Effector memory CD8-positive, alpha-beta T cell (primary cell): ENCODE data around the gene SPAG9.
A peak's percentile ranks its signal among the peaks of the same experiment; 100 is the strongest.
"Not testable (repeated sequence)": the region's sequence is repeated elsewhere in the genome, so short reads cannot be mapped to it uniquely, and the experiment has no call there.

Source experiments
- ATAC-seq: fragments of 150-1000 bp; cut with Tn5 transposase; replicated peaks from 2 replicates; pipeline ENCODE4 v1.10.0; 2021; ENCODE audit warnings: mild to moderate bottlenecking, moderate library complexity
- DNase-seq, 3 experiments: peaks; one replicate each; pipeline ENCODE4 v3.0.0; 2021
- H3K27ac Mint-ChIP-seq, 2 donors: one replicate each; pipeline ENCODE4 v1.8.0; 2022; ENCODE audit warnings: mild to moderate bottlenecking in 2 of 2, mixed read lengths in 2 of 2, moderate library complexity in 2 of 2
- H3K27me3 Mint-ChIP-seq, 2 donors: one replicate each; pipeline ENCODE4 v1.8.0; 2022; ENCODE audit warnings: mixed read lengths in 2 of 2
- H3K36me3 Mint-ChIP-seq: one replicate; pipeline ENCODE4 v1.8.0; 2022; ENCODE audit warnings: mild to moderate bottlenecking, moderate library complexity, mixed read lengths; ENCODE audit not compliant: insufficient read depth
- H3K4me1 Mint-ChIP-seq, 2 donors: one replicate each; pipeline ENCODE4 v1.8.0; 2022; ENCODE audit warnings: low read depth in 2 of 2, mixed read lengths in 2 of 2
- H3K4me3 Mint-ChIP-seq, 2 donors: one replicate each; pipeline ENCODE4 v1.8.0; 2022; ENCODE audit warnings: mild to moderate bottlenecking in 2 of 2, mixed read lengths in 2 of 2, moderate library complexity in 2 of 2
- H3K9me3 Mint-ChIP-seq, 2 donors: one replicate each; pipeline ENCODE4 v1.8.0; 2022; ENCODE audit warnings: mixed read lengths in 2 of 2

The SPAG9 gene

DNA sequence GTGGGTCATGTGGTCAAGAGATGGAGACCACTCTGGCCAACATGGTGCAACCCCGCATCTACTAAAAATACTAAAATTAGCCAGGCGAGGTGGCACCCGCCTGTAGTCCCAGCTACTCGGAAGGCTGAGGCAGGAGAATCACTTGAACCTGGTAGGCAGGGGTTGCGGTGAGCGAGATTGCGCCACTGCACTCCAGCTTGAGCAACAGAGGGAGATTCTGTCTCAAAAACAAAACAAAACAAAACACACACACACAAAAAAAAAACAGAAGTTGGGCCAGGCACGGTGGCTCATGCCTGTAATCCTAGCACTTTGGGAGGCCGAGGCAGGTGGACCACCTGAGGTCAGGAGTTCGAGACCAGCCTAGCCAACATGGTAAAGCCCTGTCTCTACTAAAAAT is 31.8 kb downstream of the SPAG9 start:
- not testable (repeated sequence) for H3K27me3 Mint-ChIP-seq, ATAC-seq, DNase-seq, H3K27ac Mint-ChIP-seq, H3K9me3 Mint-ChIP-seq, H3K4me3 Mint-ChIP-seq
- Mint-ChIP-seq H3K4me1 (peaks cover 10 to 16% of the 10 kb centered on the region in 2 donors), H3K36me3 (peaks cover 21% of the 10 kb centered on the region)

GRCh38 chr17:51088287-51088686 is 32.4 kb downstream of the SPAG9 start:
- peaks cover 7 to 13% of the 10 kb centered on the region in 2 donors for H3K4me1 Mint-ChIP-seq
- DNase-seq (no peak), ATAC-seq (no peak)
- H3K36me3 Mint-ChIP-seq, result peaks cover 24% of the 10 kb centered on the region
- no peak overlapping the region for H3K4me3 Mint-ChIP-seq
- H3K27ac Mint-ChIP-seq, result no peak overlapping the region
- H3K9me3 Mint-ChIP-seq, result no peaks in the 10 kb centered on the region
- no peaks in the 10 kb centered on the region for H3K27me3 Mint-ChIP-seq

- Mint-ChIP-seq H3K36me3 (peaks cover 24% of the 10 kb centered on the region), H3K27ac (no peak overlapping the region), H3K4me3 (no peak overlapping the region), H3K4me1 (peaks cover 10 to 12% of the 10 kb centered on the region in 2 donors), H3K27me3 (no peaks in the 10 kb centered on the region), H3K9me3 (no peaks in the 10 kb centered on the region)
- no peak for DNase-seq
- ATAC-seq, result no peak
Observed at GRCh38 chr17:51087072-51087757, 33.5 kb downstream of the SPAG9 start.

DNA sequence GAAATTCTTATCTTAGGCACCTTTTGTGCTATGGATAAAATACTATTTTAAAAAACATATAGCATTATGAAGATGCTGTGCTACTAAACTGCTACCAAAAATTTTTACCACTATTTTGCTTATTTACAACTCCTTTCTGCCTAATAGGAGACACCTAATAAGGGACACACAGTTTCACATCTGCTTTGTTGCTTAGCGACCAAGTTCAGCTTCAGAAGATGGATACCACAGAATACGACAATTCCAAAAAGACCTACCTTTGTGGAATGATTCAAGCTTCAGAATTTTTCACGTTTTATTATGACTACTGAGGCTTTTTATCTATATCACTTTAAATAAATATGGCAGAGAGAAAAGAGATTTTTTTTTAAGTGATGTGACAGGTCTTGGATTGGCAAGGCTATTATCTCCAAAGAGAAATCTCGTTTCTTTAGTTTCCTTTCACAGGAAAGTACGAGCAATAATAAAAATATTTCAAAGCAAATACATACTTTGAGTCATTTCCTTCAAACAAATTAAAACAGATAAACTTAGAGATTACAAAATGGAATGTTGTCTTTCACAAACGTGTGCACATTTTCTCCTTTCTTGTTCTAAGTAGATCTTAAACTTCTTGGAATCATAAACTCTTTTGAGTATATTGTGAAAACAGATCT is 35.4 kb downstream of the SPAG9 start:
- H3K27me3 Mint-ChIP-seq, result no peaks in the 10 kb centered on the region
- no peak overlapping the region for H3K27ac Mint-ChIP-seq
- H3K9me3 Mint-ChIP-seq, result no peaks in the 10 kb centered on the region
- H3K4me3 Mint-ChIP-seq, result no peak overlapping the region
- DNase-seq, result no peak
- H3K4me1 Mint-ChIP-seq, result peaks cover 9% of the 10 kb centered on the region in 2 donors
- no peak for ATAC-seq
- H3K36me3 Mint-ChIP-seq, result peaks cover 16% of the 10 kb centered on the region

DNA sequence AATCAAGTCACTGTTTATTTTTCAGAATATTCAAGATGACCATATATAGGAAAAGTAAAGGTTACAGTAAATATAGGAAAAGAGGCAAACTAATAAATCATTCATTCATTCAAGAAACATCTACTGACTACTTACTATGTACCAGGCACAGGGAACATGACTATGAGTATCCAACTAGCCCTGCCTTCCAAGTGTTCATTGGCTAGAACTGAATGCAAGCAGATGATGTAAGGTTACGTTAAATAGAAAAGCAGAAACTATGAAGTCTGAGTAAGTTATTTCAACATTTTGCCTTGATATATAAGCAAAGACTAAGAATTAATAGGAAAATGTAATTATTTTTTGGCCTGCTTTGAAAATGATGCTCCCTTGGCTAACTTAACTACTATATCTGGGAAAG is 36.7 kb downstream of the SPAG9 start:
- Mint-ChIP-seq H3K36me3 (peaks cover 16% of the 10 kb centered on the region), H3K4me3 (no peak overlapping the region), H3K9me3 (no peaks in the 10 kb centered on the region), H3K27me3 (no peaks in the 10 kb centered on the region), H3K27ac (no peak overlapping the region), H3K4me1 (peaks cover 9 to 11% of the 10 kb centered on the region in 2 donors)
- ATAC-seq (no peak), DNase-seq (no peak)

DNA sequence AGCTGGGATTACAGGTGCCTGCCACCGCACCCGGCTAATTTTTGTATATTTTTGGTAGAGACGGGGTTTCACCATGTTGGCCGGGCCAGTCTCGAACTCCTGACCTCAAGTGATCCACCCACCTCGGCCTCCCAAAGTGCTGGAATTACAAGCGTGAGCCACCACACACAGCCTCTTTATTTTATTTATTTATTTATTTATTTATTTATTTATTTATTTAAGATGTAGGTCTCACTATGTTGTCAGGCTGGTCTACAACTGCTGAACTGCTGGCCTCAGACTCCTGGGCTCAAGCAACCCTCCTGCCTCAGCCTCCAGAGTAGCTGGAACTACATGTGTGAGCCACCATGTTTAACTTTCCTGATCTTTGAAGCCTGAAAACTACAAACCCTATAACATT is 37.3 kb downstream of the SPAG9 start:
- Mint-ChIP-seq H3K4me1 (peaks cover 9 to 12% of the 10 kb centered on the region in 2 donors), H3K36me3 (peaks cover 15% of the 10 kb centered on the region)
- not testable (repeated sequence) for H3K27ac Mint-ChIP-seq, ATAC-seq, H3K4me3 Mint-ChIP-seq, H3K9me3 Mint-ChIP-seq, H3K27me3 Mint-ChIP-seq, DNase-seq

GRCh38 chr17:51079049-51079448 is 41.6 kb downstream of the SPAG9 start:
- Mint-ChIP-seq H3K27ac (peak overlapping the region in 1 of 2 donors; percentile 19), H3K4me3 (no peak overlapping the region), H3K27me3 (no peaks in the 10 kb centered on the region), H3K4me1 (peaks cover 10 to 16% of the 10 kb centered on the region in 2 donors), H3K9me3 (no peaks in the 10 kb centered on the region), H3K36me3 (peaks cover 43% of the 10 kb centered on the region)
- DNase-seq (no peak), ATAC-seq (no peak)

DNA sequence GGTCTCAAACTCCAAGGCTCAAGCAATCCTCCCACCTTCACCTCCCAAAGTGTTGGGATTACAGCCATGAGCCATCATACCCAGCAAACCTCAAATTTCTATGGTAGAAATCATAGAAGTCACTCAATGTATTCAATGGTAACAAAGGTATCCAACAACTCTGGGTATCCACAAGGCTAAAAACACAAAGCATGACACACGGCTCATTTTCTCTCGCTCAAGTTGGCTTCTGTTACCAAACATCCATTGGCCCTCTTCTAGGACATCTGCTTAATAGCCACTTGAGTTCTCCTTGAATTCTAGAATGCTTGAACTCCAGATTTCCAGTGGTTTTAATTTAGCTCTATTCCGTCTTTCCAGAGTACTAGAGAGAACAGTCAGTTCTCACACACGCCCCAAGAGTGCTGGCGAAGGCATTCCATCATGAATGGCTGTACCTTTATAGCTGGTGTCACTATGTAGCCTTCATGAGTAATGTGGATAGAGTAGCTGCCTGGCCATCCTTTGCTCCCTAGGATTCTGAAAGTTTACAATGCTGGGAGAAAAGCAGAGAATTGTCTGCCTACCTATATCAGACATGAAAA is 42.6 kb downstream of the SPAG9 start:
- Mint-ChIP-seq H3K36me3 (peaks cover 49% of the 10 kb centered on the region), H3K9me3 (no peaks in the 10 kb centered on the region), H3K4me3 (no peak overlapping the region), H3K4me1 (peaks cover 10 to 16% of the 10 kb centered on the region in 2 donors), H3K27ac (peak overlapping the region in 1 of 2 donors; percentile 5), H3K27me3 (no peaks in the 10 kb centered on the region)
- DNase-seq (no peak), ATAC-seq (no peak)

- Mint-ChIP-seq H3K4me3 (no peak overlapping the region), H3K36me3 (peaks cover 54% of the 10 kb centered on the region), H3K27me3 (no peaks in the 10 kb centered on the region), H3K27ac (no peak overlapping the region), H3K9me3 (no peaks in the 10 kb centered on the region), H3K4me1 (peaks cover 6 to 14% of the 10 kb centered on the region in 2 donors)
- DNase-seq (no peak), ATAC-seq (no peak)
Observed at GRCh38 chr17:51076821-51077220, 43.8 kb downstream of the SPAG9 start.

GRCh38 chr17:51071556-51071955 is 49.1 kb downstream of the SPAG9 start:
- Mint-ChIP-seq H3K9me3 (no peaks in the 10 kb centered on the region), H3K4me3 (no peak overlapping the region), H3K4me1 (peaks cover 9 to 28% of the 10 kb centered on the region in 2 donors), H3K36me3 (peaks cover 39% of the 10 kb centered on the region), H3K27me3 (no peaks in the 10 kb centered on the region), H3K27ac (no peak overlapping the region)
- DNase-seq (no peak), ATAC-seq (no peak)

DNA sequence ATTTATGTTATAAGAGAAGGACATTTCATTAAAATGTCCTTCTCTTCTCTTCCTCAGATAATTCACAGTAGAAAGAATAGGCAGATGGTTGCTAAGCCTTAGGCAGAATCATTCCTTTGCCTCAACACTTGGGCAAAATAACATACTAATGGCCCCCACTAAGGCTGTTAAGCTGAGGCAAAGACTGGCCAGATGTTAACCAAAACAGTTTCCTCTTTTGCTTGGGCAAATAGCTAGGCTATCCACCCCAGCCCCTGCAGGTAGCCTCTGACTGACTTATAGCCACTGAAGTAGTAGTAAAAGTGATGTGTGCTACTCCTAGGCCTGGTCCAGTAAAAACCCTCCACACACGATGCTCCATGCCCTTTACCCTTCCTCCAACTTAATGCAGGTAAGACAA is 55.2 kb downstream of the SPAG9 start:
- Mint-ChIP-seq H3K9me3 (no peaks in the 10 kb centered on the region), H3K27ac (no peak overlapping the region), H3K36me3 (peaks cover 26% of the 10 kb centered on the region), H3K4me1 (peaks cover 7 to 41% of the 10 kb centered on the region in 2 donors), H3K4me3 (no peak overlapping the region), H3K27me3 (no peaks in the 10 kb centered on the region)
- ATAC-seq, result no peak
- DNase-seq, result no peak

DNA sequence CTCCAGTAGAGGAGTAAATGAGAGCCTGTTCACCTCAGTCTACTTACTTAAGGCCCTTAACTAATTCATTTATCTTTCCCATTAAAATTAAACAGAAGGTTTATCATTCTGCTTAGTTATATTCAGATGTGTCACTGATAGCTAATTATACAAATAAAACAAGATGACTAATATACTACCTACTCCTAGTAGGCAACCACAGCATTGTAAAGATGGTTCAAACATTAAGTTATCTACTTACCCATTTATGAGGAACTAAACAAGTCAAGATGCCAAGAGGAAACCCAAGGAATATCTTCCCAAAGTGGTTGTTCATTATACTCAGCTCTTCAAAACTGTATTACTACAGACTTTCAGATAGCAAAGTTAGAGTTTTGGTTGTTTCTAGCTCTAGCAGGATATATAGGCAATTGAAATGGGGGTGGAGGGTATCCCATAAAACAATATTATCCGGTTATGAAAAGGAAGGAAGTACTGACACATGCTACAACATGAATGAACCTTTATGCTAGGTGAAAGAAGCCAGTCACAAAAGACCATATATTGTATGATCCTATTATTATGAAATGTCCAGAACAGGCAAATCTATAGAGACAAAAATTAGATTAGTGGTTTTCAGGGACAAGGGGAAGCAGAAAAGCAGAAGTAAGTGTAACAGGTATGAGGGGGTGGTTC is 56.5 kb downstream of the SPAG9 start:
- peaks cover 29% of the 10 kb centered on the region for H3K36me3 Mint-ChIP-seq
- no peaks in the 10 kb centered on the region for H3K27me3 Mint-ChIP-seq
- DNase-seq (no peak), ATAC-seq (no peak)
- no peaks in the 10 kb centered on the region for H3K9me3 Mint-ChIP-seq
- no peak overlapping the region for H3K27ac Mint-ChIP-seq
- no peak overlapping the region for H3K4me3 Mint-ChIP-seq
- H3K4me1 Mint-ChIP-seq, result peaks cover 8 to 35% of the 10 kb centered on the region in 2 donors

DNA sequence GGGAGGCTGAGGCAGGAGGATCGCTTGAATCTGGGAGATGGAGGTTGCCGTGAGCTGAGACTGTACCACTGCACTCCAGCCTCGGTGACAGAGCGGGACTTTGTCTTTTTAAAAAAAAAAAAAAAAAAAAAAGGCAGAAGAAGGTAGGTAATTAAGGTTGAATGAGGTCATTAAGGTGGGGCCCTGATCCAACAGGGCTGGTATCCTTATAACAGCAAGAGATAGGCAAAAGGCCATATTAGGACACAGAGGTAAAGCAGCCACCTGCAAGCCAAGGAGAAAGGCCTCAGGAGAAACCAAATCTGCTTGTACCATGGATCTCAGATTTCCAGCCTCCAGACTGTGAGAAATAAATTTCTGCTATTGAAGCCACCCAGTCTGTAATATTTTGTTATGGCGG is 60.3 kb downstream of the SPAG9 start:
- H3K27me3 Mint-ChIP-seq, result no peaks in the 10 kb centered on the region
- DNase-seq (no peak), ATAC-seq (no peak)
- peaks cover 6 to 26% of the 10 kb centered on the region in 2 donors for H3K4me1 Mint-ChIP-seq
- H3K4me3 Mint-ChIP-seq, result no peak overlapping the region
- peaks cover 19% of the 10 kb centered on the region for H3K36me3 Mint-ChIP-seq
- H3K9me3 Mint-ChIP-seq, result no peaks in the 10 kb centered on the region
- no peak overlapping the region for H3K27ac Mint-ChIP-seq
